ENCODE results near the gene CHPF.

CHPF gene

GRCh38 chr2:219512524-219513216, 30.9 kb downstream of the CHPF start:
- DNase-seq (ENCODE audit: low spot score), result no peak

- DNase-seq (ENCODE audit: low spot score), result peak; percentile 43
These were observed 31.9 kb downstream of the CHPF start for GRCh38 chr2:219511547-219512325.

DNA sequence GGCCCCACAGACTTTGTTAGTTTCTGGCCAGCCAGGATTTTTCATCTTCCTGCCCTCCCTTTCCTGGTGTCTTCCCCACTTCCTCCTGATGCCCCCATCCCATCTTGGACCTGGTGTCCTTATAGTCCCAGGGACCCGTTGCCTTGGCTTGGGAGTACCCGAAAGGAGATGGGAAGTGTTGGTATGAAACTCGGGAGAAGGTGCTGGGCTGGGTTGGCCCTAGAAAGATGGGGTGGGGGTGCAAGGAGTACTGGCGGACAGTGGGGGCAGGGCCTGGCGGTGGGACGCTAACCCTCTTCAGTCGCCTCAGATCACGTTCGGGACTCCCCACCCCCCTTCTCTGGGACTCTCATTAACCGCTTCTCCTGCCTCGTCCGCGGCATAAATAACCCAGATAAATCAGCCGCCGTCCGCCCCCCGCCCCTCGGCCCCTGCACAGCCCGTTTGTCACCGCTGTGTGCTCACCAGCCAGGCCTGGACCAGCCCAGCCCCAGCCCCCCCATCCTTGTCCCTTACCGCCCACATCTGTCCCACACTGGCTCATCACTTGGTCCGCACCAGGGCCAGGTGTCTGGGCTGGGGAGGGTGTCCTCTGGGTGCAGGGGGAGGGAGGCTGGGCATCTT, 33.0 kb downstream of the CHPF start:
- no peak for DNase-seq (ENCODE audit: low spot score)

- peak; percentile 85 for DNase-seq (ENCODE audit: low spot score)
These were observed 33.7 kb downstream of the CHPF start for GRCh38 chr2:219509780-219510511.

DNA sequence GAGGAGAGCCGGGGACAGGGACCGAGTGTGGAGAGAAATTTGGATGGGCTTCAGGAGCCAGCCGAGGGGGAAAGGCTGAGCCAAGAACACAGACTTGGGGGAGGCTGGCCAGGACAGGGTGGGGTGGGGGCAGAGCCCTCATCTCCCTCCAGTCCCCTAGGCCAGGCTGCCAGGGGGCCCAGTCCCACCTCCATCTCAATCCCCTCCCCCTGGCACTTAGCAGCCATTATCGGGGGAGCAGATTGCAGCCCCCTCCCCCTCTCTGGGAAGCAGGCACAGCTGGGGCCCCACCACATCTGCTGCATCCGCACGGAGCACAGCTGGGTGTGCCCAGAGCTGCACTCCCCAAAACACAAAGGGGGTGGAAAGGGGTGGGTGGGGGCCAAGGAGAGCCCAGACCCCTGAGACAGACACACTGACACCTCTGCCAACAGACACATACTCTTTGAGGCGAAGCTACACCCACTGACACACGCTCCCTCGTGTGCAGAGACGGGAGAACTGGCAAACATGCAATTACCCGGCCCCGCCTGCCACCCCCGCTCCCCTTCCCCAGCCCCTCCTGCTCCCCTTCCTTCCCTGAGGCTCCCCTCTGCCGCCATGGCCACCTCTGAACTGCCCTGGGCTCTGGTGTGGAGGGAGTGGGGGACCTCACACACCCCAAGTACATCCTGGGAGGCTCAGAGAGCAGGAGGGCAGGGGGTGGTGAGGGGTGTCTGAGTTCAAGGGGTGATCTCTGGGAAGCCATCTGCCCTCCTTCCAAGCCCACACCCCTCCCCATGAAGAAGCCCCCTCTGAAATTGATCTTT, 34.4 kb downstream of the CHPF start:
- DNase-seq (ENCODE audit: low spot score), result peak; percentile 15

- no peak for DNase-seq (ENCODE audit: low spot score)
These were observed 35.2 kb downstream of the CHPF start for GRCh38 chr2:219508444-219508734.

GRCh38 chr2:219507581-219508443, 35.8 kb downstream of the CHPF start:
- no peak for DNase-seq (ENCODE audit: low spot score)

DNA sequence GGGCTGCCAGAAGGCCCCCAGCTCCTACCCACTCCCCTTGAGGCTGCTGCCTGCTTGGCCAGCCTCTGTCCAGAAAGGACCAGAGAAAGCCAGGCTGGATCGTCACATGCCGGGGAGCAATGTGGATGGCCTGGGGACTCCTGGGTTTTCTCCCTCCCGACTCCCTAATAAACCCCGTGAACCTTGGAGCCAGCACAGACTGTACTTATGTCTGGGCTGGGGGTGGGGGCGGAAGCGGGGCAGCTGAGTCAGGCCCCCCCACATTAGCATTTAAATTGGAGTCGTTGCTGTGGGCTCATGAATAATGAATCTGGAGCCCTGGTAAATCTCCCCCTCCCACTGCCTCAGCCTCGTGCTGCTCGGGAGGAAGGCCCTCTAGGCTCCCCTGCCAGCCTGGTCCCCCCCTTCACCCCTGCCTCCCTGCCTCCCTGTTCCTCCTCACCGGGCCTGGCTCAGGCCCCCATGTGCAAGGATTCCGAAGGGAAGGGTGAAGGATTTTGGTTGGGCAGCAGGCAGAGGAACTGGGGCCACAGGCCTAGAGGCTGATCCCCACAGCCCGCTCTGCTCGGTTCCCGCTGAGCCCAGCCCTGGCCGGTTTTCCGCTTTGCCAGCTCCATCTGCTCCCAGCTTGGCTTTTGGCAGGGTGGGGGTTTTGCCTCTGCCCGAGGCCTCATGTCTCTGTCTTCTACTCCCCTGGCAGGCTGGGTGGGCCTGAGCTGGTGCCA, 36.6 kb downstream of the CHPF start:
- no peak for DNase-seq (ENCODE audit: low spot score)

- no peak for DNase-seq (ENCODE audit: low spot score)
These were observed 37.3 kb downstream of the CHPF start for GRCh38 chr2:219506153-219506801.

DNA sequence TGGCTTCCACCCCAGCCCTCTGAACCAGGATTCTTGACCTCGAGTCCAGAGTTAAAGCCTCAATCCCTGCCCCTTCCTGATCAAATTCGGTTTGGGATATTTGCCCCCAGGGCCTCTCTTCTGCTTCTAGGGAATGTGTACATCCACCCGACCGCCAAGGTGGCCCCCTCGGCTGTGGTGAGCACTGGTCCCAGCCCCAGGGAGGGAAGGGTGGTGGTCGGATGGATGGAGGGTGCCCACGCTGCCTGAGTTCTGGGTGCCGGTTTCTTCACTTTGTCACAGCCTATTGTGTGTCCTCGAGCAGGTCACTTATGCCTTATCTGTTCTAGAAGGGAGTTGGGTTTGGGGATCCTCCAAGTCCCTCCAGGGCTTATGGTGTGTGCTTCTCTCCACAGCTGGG, 38.0 kb downstream of the CHPF start:
- no peak for DNase-seq (ENCODE audit: low spot score)

- DNase-seq (ENCODE audit: low spot score), result no peak
These were observed 41.0 kb downstream of the CHPF start for GRCh38 chr2:219502618-219503017.

DNA sequence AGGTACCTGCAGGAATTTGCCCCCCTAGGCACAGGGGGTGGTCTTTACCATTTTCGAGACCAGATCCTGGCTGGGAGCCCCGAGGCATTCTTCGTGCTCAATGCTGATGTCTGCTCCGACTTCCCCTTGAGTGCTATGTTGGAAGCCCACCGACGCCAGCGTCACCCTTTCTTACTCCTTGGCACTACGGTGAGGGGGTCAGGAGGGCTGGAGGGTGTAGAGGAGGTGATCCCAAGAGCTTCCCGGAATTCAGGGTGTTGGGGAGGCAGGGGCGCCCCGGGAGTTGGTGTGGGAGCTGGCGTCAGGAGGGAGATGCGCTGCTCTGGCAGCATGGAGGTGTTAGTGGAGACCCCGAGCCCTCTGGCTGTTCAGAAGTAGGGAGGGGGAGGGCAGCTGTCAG, 41.8 kb downstream of the CHPF start:
- no peak for DNase-seq (ENCODE audit: low spot score)

- DNase-seq (ENCODE audit: low spot score), result no peak
These were observed 43.5 kb downstream of the CHPF start for GRCh38 chr2:219500135-219500534.

GRCh38 chr2:219499555-219499954, 44.1 kb downstream of the CHPF start:
- DNase-seq (ENCODE audit: low spot score), result no peak

- DNase-seq (ENCODE audit: low spot score), result no peak
These were observed 44.6 kb downstream of the CHPF start for GRCh38 chr2:219499058-219499307.

- peak; percentile 93 for DNase-seq (ENCODE audit: low spot score)
These were observed 45.1 kb downstream of the CHPF start, which contains the start of gene GMPPA for GRCh38 chr2:219498280-219499057. TSS of gene GMPPA (plus strand) at chr2:219498891. CDS start at chr2:219499976, 1,085 bp downstream.

DNA sequence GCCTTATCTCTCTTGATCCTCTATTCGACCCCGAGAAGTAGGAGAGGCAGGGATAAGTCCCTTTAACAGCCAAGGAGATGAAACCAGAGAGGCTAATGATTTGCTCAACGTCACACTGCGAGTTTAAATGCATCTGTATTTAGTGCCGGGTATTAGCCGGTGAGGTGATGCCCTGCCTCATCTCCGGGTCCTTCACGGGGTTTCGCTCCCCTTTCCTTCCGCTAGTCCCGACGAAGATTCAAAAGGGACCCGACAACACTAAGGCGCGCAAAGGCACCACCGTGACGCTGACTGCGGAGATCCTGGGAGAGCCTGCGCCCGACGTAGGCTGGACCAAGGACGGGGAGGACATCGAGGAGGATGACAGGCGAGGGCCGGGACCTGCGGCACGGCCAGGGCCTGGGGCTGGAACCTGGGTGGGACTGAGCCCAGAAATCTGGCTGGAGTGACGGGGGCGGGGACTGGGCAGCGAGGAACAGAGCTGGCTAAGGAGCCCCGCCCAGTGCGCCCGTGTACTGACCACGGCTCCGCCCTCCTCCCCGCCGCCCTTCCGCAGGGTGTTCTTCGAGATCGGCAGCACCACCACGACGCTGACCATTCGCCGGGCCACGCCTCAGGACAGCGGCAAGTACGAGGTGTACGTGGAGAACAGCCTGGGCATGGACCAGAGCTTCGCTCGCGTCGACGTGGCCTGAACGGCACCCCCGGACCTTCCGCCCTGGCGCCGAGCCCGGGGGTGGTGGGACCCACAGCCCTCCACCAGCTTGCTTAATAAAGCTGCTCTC, 45.9 kb downstream of the CHPF start:
- DNase-seq (ENCODE audit: low spot score), result peak; percentile 10

DNA sequence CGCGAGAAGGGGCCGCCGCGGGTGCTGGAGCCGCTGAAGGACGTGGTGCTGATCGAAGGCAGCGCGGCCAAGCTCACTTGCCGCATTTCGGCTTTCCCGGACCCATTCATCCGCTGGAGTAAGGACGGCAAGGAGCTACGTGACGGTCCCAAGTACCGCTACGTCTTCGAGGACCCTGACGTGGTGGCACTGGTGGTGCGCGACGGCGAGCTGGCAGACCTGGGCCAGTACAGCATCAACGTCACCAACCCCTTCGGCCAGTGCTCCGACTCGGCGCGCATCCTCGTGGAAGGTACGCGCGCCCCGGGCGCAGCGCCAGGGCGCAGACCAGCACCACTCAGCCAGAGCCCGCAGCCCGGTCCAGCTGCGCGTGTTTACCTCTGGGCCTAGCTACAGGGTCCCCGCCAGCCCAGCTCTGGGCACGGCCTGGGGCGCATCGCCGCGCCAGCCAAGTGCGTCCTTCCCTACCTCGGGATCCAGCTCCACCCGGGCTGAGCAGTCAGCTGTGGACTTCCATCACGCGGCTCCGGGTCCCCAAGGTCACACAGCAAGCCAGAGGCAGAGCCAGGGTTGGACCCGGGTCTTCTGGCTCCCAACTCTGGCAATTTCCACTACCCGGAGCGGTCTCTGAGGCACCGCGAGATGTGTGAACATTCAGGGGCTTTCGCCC, 46.6 kb downstream of the CHPF start:
- no peak for DNase-seq (ENCODE audit: low spot score)
